Peyer's patch (tissue), 4 donors: Measurements from ENCODE around the gene SEC14L5. TPM values are rescaled to one million over a fixed set of nuclear protein-coding genes. Genes with fewer than 3 reads are reported as not detected.

Experiments
- DNase-seq, 3 donors: peaks; one replicate each; pipeline ENCODE4 v3.0.0-alpha.2; 2017 to 2019
- H3K27ac ChIP-seq, 4 donors: fragments of 200-600 bp; sonication (generic); one replicate each; pipeline ENCODE4 v1.5.1; 2016 to 2019
- H3K27me3 ChIP-seq, 2 donors: fragments of 200-600 bp; sonication (generic); one replicate each; pipeline ENCODE4 v1.5.1; 2019
- H3K36me3 ChIP-seq, 3 donors: fragments of 200-600 bp; sonication (generic); one replicate each; pipeline ENCODE4 v1.5.1; 2016 to 2019
- H3K4me1 ChIP-seq, 4 donors: fragments of 200-600 bp; sonication (generic); one replicate each; pipeline ENCODE4 v1.5.1; 2016 to 2019
- H3K4me3 ChIP-seq, 4 donors: fragments of 200-600 bp; sonication (generic); 1 replicate in 3 of 4; 2 replicates in 1 of 4; pipeline ENCODE4 v1.5.1; 2016 to 2019; ENCODE audit warnings: mild to moderate bottlenecking in 1 of 4
- H3K9me3 ChIP-seq, 4 donors: fragments of 200-600 bp; sonication (generic); one replicate each; pipeline ENCODE4 v1.5.1; 2016 to 2019; ENCODE audit warnings: mild to moderate bottlenecking in 1 of 4
- POLR2A ChIP-seq, 2 donors: fragments of 450-650 bp; IDR thresholded peaks; one replicate each; pipeline ENCODE4 v1.5.1; 2017; ENCODE audit warnings: antibody characterized with exemption in 2 of 2, mild to moderate bottlenecking in 2 of 2, moderate library complexity in 2 of 2
- total RNA-seq, 4 donors: library from RNA; depleted of rRNA; stranded (reverse); fragments of >200 nt; gene quantifications; one replicate each; pipeline ENCODE4 v1.1.0, GENCODE V29; 2016
- TF ChIP-seq, protein P1 (sequence below), 6 experiments: fragments of 450-650 bp in 4 of 6; fragments of 200-600 bp in 2 of 6; sonication (generic) in 1 of 6; IDR thresholded peaks; one replicate each; pipeline ENCODE4 v1.5.1; 2017 to 2019; ENCODE audit warnings: antibody characterized with exemption in 6 of 6, mild to moderate bottlenecking in 3 of 6, moderate library complexity in 1 of 6

SEC14L5 gene
- total RNA-seq, 4 donors from 2014 or later, result 0.13 to 2.0 (median 1.1) TPM

- Histone ChIP-seq H3K27me3 (no peaks in the 10 kb centered on the region), H3K27ac (no peak overlapping the region), H3K4me1 (no peaks in the 10 kb centered on the region), H3K4me3 (no peak overlapping the region), H3K36me3 (no peaks in the 10 kb centered on the region), H3K9me3 (no peaks in the 10 kb centered on the region)
- TF ChIP-seq, protein P1, sequence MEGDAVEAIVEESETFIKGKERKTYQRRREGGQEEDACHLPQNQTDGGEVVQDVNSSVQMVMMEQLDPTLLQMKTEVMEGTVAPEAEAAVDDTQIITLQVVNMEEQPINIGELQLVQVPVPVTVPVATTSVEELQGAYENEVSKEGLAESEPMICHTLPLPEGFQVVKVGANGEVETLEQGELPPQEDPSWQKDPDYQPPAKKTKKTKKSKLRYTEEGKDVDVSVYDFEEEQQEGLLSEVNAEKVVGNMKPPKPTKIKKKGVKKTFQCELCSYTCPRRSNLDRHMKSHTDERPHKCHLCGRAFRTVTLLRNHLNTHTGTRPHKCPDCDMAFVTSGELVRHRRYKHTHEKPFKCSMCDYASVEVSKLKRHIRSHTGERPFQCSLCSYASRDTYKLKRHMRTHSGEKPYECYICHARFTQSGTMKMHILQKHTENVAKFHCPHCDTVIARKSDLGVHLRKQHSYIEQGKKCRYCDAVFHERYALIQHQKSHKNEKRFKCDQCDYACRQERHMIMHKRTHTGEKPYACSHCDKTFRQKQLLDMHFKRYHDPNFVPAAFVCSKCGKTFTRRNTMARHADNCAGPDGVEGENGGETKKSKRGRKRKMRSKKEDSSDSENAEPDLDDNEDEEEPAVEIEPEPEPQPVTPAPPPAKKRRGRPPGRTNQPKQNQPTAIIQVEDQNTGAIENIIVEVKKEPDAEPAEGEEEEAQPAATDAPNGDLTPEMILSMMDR (IDR thresholded peaks at IDR 0.05), result no peak
- TF ChIP-seq POLR2A (IDR thresholded peaks at IDR 0.05), result no peak
- no peak for DNase-seq
Observed at GRCh38 chr16:5015351-5015750, 57.2 kb downstream of the SEC14L5 start.

GRCh38 chr16:5015887-5016286 lies 57.8 kb downstream of the SEC14L5 start:
- no peak overlapping the region for H3K4me3 ChIP-seq
- TF ChIP-seq, protein P1 (IDR thresholded peaks at IDR 0.05), result no peak
- TF ChIP-seq POLR2A (IDR thresholded peaks at IDR 0.05), result no peak
- no peaks in the 10 kb centered on the region for H3K4me1 ChIP-seq
- no peaks in the 10 kb centered on the region for H3K36me3 ChIP-seq
- H3K27ac ChIP-seq, result no peak overlapping the region
- no peaks in the 10 kb centered on the region for H3K9me3 ChIP-seq
- no peaks in the 10 kb centered on the region for H3K27me3 ChIP-seq
- no peak for DNase-seq

GRCh38 chr16:5016967-5017677 lies 59.0 kb downstream of the SEC14L5 start:
- H3K4me1 ChIP-seq, result no peaks in the 10 kb centered on the region
- H3K27me3 ChIP-seq, result no peaks in the 10 kb centered on the region
- TF ChIP-seq POLR2A (IDR thresholded peaks at IDR 0.05), result no peak
- TF ChIP-seq, protein P1 (IDR thresholded peaks at IDR 0.05), result no peak
- no peak overlapping the region for H3K4me3 ChIP-seq
- H3K27ac ChIP-seq, result no peak overlapping the region
- DNase-seq, result no peak
- no peaks in the 10 kb centered on the region for H3K36me3 ChIP-seq
- H3K9me3 ChIP-seq, result no peaks in the 10 kb centered on the region

DNA sequence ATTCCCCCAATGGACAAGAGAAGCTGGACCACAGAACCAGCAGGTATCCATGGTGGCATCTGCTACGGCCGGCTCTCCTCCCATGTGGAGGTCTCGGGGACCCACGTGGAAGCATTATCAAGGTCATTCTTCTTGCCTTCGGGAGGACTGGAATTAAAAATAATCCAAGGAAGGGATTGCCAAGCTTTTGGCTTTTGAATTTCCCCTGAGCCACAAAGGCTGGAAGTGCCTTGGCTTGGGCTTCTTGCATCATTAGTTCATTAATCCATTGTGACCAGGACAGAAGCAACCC lies 59.5 kb downstream of the SEC14L5 start:
- no peak overlapping the region for H3K4me3 ChIP-seq
- H3K36me3 ChIP-seq, result no peaks in the 10 kb centered on the region
- DNase-seq, result no peak
- H3K4me1 ChIP-seq, result no peaks in the 10 kb centered on the region
- no peaks in the 10 kb centered on the region for H3K9me3 ChIP-seq
- TF ChIP-seq POLR2A (IDR thresholded peaks at IDR 0.05), result no peak
- TF ChIP-seq, protein P1 (IDR thresholded peaks at IDR 0.05), result no peak
- H3K27me3 ChIP-seq, result no peaks in the 10 kb centered on the region
- H3K27ac ChIP-seq, result no peak overlapping the region

- no peak for DNase-seq
- no peak overlapping the region for H3K4me3 ChIP-seq
- H3K27me3 ChIP-seq, result no peaks in the 10 kb centered on the region
- TF ChIP-seq POLR2A (IDR thresholded peaks at IDR 0.05), result no peak
- TF ChIP-seq, protein P1 (IDR thresholded peaks at IDR 0.05), result no peak
- H3K4me1 ChIP-seq, result no peaks in the 10 kb centered on the region
- no peaks in the 10 kb centered on the region for H3K36me3 ChIP-seq
- H3K9me3 ChIP-seq, result no peaks in the 10 kb centered on the region
- no peak overlapping the region for H3K27ac ChIP-seq
Observed at GRCh38 chr16:5018793-5019192, 60.7 kb downstream of the SEC14L5 start.

GRCh38 chr16:5019775-5020174 lies 61.6 kb downstream of the SEC14L5 start:
- no peak for TF ChIP-seq POLR2A (IDR thresholded peaks at IDR 0.05)
- TF ChIP-seq, protein P1 (IDR thresholded peaks at IDR 0.05), result no peak
- Histone ChIP-seq H3K4me1 (no peaks in the 10 kb centered on the region), H3K36me3 (no peaks in the 10 kb centered on the region), H3K27me3 (no peaks in the 10 kb centered on the region), H3K9me3 (no peaks in the 10 kb centered on the region), H3K27ac (no peak overlapping the region), H3K4me3 (no peak overlapping the region)
- DNase-seq, result no peak
